WERI-Rb-1 (cell line): Measurements from ENCODE around the gene CAB39L.

Experiments used
- DNase-seq: peaks from one replicate; pipeline ENCODE4 v3.0.0-alpha.2; 2020
- H3K27ac ChIP-seq: fragments of 250-450 bp; sonication (Bioruptor Pico); 2 replicates; pipeline ENCODE4 v1.5.1; 2020; ENCODE audit warnings: mild to moderate bottlenecking, moderate library complexity
- H3K27me3 ChIP-seq: fragments of 250-450 bp; sonication (Bioruptor Pico); 2 replicates; pipeline ENCODE4 v1.5.1; 2021; ENCODE audit warnings: mild to moderate bottlenecking, low read depth, moderate library complexity; ENCODE audit not compliant: insufficient read depth, severe bottlenecking
- H3K36me3 ChIP-seq: fragments of 250-450 bp; sonication (Bioruptor Pico); 2 replicates; pipeline ENCODE4 v1.5.1; 2020; ENCODE audit warnings: mild to moderate bottlenecking, moderate library complexity
- H3K4me3 ChIP-seq: 2 replicates; pipeline ENCODE4 v1.5.1; 2011; ENCODE audit warnings: low read depth, mild to moderate bottlenecking, control low read depth, low read length
- H3K9me3 ChIP-seq: fragments of 250-450 bp; sonication (Bioruptor Pico); 2 replicates; pipeline ENCODE4 v1.5.1; 2021; ENCODE audit warnings: mild to moderate bottlenecking, moderate library complexity; ENCODE audit not compliant: severe bottlenecking
- CTCF ChIP-seq: IDR thresholded peaks from 2 replicates; pipeline ENCODE4 v1.5.1; 2011; ENCODE audit warnings: low read depth, mild to moderate bottlenecking, control low read depth, inconsistent platforms, low read length

Gene CAB39L

GRCh38 chr13:49395451-49395865, 48.4 kb downstream of the CAB39L start:
- Histone ChIP-seq H3K27ac (no peak overlapping the region), H3K27me3 (no peaks in the 10 kb centered on the region), H3K9me3 (no peaks in the 10 kb centered on the region), H3K4me3 (no peak overlapping the region), H3K36me3 (no peaks in the 10 kb centered on the region)
- no peak for TF ChIP-seq CTCF
- DNase-seq, result no peak

GRCh38 chr13:49388091-49388635, 55.7 kb downstream of the CAB39L start:
- Histone ChIP-seq H3K9me3 (no peaks in the 10 kb centered on the region), H3K27ac (no peak overlapping the region), H3K36me3 (no peaks in the 10 kb centered on the region), H3K27me3 (no peaks in the 10 kb centered on the region), H3K4me3 (no peak overlapping the region)
- TF ChIP-seq CTCF, result no peak
- DNase-seq, result no peak

GRCh38 chr13:49386664-49387063, 57.2 kb downstream of the CAB39L start:
- no peak for DNase-seq
- Histone ChIP-seq H3K4me3 (no peak overlapping the region), H3K27me3 (no peaks in the 10 kb centered on the region), H3K9me3 (no peaks in the 10 kb centered on the region), H3K27ac (no peak overlapping the region), H3K36me3 (no peaks in the 10 kb centered on the region)
- no peak for TF ChIP-seq CTCF

GRCh38 chr13:49376121-49376520, 67.7 kb downstream of the CAB39L start:
- no peak for DNase-seq
- no peaks in the 10 kb centered on the region for H3K36me3 ChIP-seq
- no peak for TF ChIP-seq CTCF
- H3K27me3 ChIP-seq, result no peaks in the 10 kb centered on the region
- H3K27ac ChIP-seq, result no peak overlapping the region
- H3K4me3 ChIP-seq, result no peak overlapping the region
- no peaks in the 10 kb centered on the region for H3K9me3 ChIP-seq

GRCh38 chr13:49374585-49375290, 69.1 kb downstream of the CAB39L start:
- DNase-seq, result no peak
- no peak for TF ChIP-seq CTCF
- Histone ChIP-seq H3K27ac (no peak overlapping the region), H3K27me3 (no peaks in the 10 kb centered on the region), H3K36me3 (no peaks in the 10 kb centered on the region), H3K4me3 (no peak overlapping the region), H3K9me3 (no peaks in the 10 kb centered on the region)

- TF ChIP-seq CTCF, result no peak
- Histone ChIP-seq H3K27ac (no peak overlapping the region), H3K4me3 (no peak overlapping the region), H3K27me3 (no peaks in the 10 kb centered on the region), H3K36me3 (no peaks in the 10 kb centered on the region), H3K9me3 (no peaks in the 10 kb centered on the region)
- DNase-seq, result no peak
These were observed 70.1 kb downstream of the CAB39L start for GRCh38 chr13:49373716-49374115.
